ENCODE measurements around the gene KRTAP20-4. TPM values are rescaled to one million over a fixed set of nuclear protein-coding genes. Genes with fewer than 3 reads are reported as not detected.

Gene KRTAP20-4
- total and polyA plus RNA-seq, 2 of the 4 experiments (the other 2 are of a cell fraction): not detected

- ATAC-seq (ENCODE audit: low read depth): no peak
- POLR2A ChIA-PET (ENCODE audit: unreplicated experiment): no interaction called here
- peaks cover 18% of the 10 kb centered on the region for H3K9me3 ChIP-seq (ENCODE audit: control insufficient read depth, insufficient read depth, low read length)
Observed at GRCh38 chr21:30629200-30629599, 8.8 kb downstream of the KRTAP20-4 start.

More at GRCh38 chr21:30629200-30629599, 8.8 kb downstream of the KRTAP20-4 start:
- dilution Hi-C loops (cut with HindIII; ENCODE audit: low sequenced_read_pairs, unreplicated experiment): no loop called here
- Histone ChIP-seq H3K9me1 (ENCODE audit: insufficient read depth, low read length) (no peaks in the 10 kb centered on the region), H2BK120ac (ENCODE audit: low read depth, low read length) (no peak overlapping the region), H3K36me3 (ENCODE audit: control insufficient read depth, insufficient read depth, low read length) (no peaks in the 10 kb centered on the region), H3K4me3 (ENCODE audit: insufficient read depth, low read depth, low read length) (no peak overlapping the region), H2BK5ac (ENCODE audit: low read depth, low read length, poor library complexity, severe bottlenecking) (no peak overlapping the region), H3K4me1 (ENCODE audit: control insufficient read depth, insufficient read depth, low read length) (no peaks in the 10 kb centered on the region), H4K20me1 (ENCODE audit: insufficient read depth, low read length) (no peaks in the 10 kb centered on the region), H4K5ac (ENCODE audit: low read depth, low read length) (no peak overlapping the region), H3K4me2 (ENCODE audit: low read depth, low read length) (no peak overlapping the region), H2BK20ac (ENCODE audit: low read depth, low read length) (no peak overlapping the region), H2BK15ac (ENCODE audit: low read depth, low read length) (no peak overlapping the region), H3K14ac (replicated peaks; ENCODE audit: low read depth, low read length) (no peak overlapping the region), H2AK5ac (ENCODE audit: low read depth, low read length) (no peak overlapping the region), H4K91ac (ENCODE audit: insufficient read depth, low read depth, low read length) (no peak overlapping the region), H3K56ac (ENCODE audit: extremely low read depth, insufficient read depth, low read length) (no peak overlapping the region), H3K27ac (ENCODE audit: insufficient read depth, low read length) (no peak overlapping the region), H2AFZ (replicated peaks; ENCODE audit: low read length, poor library complexity) (no peak overlapping the region), H4K8ac (ENCODE audit: low read depth in 2 of 2, low read length in 2 of 2) (no peak overlapping the region), H3K27me3 (ENCODE audit: control insufficient read depth, insufficient read depth, low read length) (no peaks in the 10 kb centered on the region), H3K18ac (ENCODE audit: low read depth, low read length) (no peak overlapping the region), H2AK9ac (replicated peaks; ENCODE audit: low read depth, low read length, poor library complexity) (no peak overlapping the region), H3K9ac (ENCODE audit: low read depth, low read length) (no peak overlapping the region), H3K4ac (ENCODE audit: low read depth, low read length) (no peak overlapping the region), H3K23ac (ENCODE audit: low read depth, low read length) (no peak overlapping the region), H3K79me1 (ENCODE audit: low read depth in 1 of 2, low read length in 2 of 2) (no peaks in the 10 kb centered on the region)
- CTCF ChIA-PET: no interaction called here
- in situ Hi-C loops (cut with MboI; ENCODE audit: low sequenced_read_pairs): no loop called here
- intact Hi-C loops (cut with micrococcal nuclease): no loop called here
- BruUV-seq (replicated peaks): no TSS peak
- TF ChIP-seq RCOR1 (IDR thresholded peaks at IDR 0.05; ENCODE audit: insufficient replicate concordance, low read length) (no peak), POLR2A (IDR thresholded peaks at IDR 0.05; ENCODE audit: low read depth, low read length) (no peak), NFE2L2 (IDR thresholded peaks at IDR 0.05; ENCODE audit: low read depth, low read length) (no peak), CEBPB (IDR thresholded peaks at IDR 0.05; ENCODE audit: low read depth, low read length) (no peak), MXI1 (IDR thresholded peaks at IDR 0.05; ENCODE audit: borderline replicate concordance, low read depth, low read length) (no peak), MAZ (IDR thresholded peaks at IDR 0.05; ENCODE audit: borderline replicate concordance, low read depth, low read length) (no peak), BHLHE40 (IDR thresholded peaks at IDR 0.05; ENCODE audit: low read depth, low read length) (no peak), RFX5 (IDR thresholded peaks at IDR 0.05; ENCODE audit: low read depth, low read length) (no peak), RAD21 (IDR thresholded peaks at IDR 0.05; ENCODE audit: low read length) (no peak), MAFK (IDR thresholded peaks at IDR 0.05; ENCODE audit: low read depth, low read length) (no peak)
- TF ChIP-seq, protein P1, sequence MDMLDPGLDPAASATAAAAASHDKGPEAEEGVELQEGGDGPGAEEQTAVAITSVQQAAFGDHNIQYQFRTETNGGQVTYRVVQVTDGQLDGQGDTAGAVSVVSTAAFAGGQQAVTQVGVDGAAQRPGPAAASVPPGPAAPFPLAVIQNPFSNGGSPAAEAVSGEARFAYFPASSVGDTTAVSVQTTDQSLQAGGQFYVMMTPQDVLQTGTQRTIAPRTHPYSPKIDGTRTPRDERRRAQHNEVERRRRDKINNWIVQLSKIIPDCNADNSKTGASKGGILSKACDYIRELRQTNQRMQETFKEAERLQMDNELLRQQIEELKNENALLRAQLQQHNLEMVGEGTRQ (IDR thresholded peaks at IDR 0.05; ENCODE audit: low read depth, low read length): no peak
- no CpG with 5 or more reads among the region's 1 CpG for WGBS, 2 experiments (ENCODE audit: extremely low coverage in 2 of 2, insufficient read length in 1 of 2)
- DNase-seq: no peak
